Activated B cell treated with CpG ODN at 0.5 μM for 24 hours (primary cell): Measurements from ENCODE around the gene WDR38. TPM values are rescaled to one million over a fixed set of nuclear protein-coding genes. Genes with fewer than 3 reads are reported as not detected.

Source experiments
- ATAC-seq: fragments of 200-7000 bp; cut with Tn5 transposase; one replicate; pipeline ENCODE4 v1.10.0; 2021; ENCODE audit warnings: low read depth, mild to moderate bottlenecking, moderate library complexity
- CTCF ChIA-PET: fragments of 350-600 bp; sonication (Branson Sonifier 250); formaldehyde crosslinking; loops from one replicate; lab custom pipeline; 2021; ENCODE audit warnings: antibody characterized with exemption; lab: Charles Lee
- POLR2A ChIA-PET: fragments of 350-600 bp; sonication (Branson Sonifier 250); formaldehyde crosslinking; loops from one replicate; lab custom pipeline; 2021; ENCODE audit warnings: antibody characterized with exemption; lab: Charles Lee
- DNase-seq: peaks from one replicate; pipeline ENCODE4 v3.0.0; 2022
- H3K27ac Mint-ChIP-seq: one replicate; pipeline ENCODE4 v1.8.0; 2020; ENCODE audit warnings: mixed read lengths
- H3K27me3 Mint-ChIP-seq: one replicate; pipeline ENCODE4 v1.8.0; 2021; ENCODE audit warnings: mixed read lengths
- H3K36me3 Mint-ChIP-seq: one replicate; pipeline ENCODE4 v1.8.0; 2021; ENCODE audit warnings: low read depth, mixed read lengths
- H3K4me1 Mint-ChIP-seq: one replicate; pipeline ENCODE4 v1.8.0; 2021; ENCODE audit warnings: mixed read lengths
- H3K4me3 Mint-ChIP-seq: one replicate; pipeline ENCODE4 v1.8.0; 2020; ENCODE audit warnings: mild to moderate bottlenecking, mixed read lengths
- H3K9me3 Mint-ChIP-seq: one replicate; pipeline ENCODE4 v1.8.0; 2020; ENCODE audit warnings: mixed read lengths
- CTCF ChIP-seq: fragments of 200-600 bp; IDR thresholded peaks from one replicate; pipeline ENCODE4 v1.8.0; 2022; ENCODE audit warnings: antibody characterized with exemption, mild to moderate bottlenecking
- intact Hi-C: fragments of 100-400 bp; cut with micrococcal nuclease; formaldehyde crosslinking; loops from one replicate; pipeline ENCODE4 v1.15.1; 2024
- total RNA-seq: library from RNA; stranded (reverse); gene quantifications from 2 replicates; pipeline ENCODE4 v1.2.3, GENCODE V29; 2022

WDR38 gene
- total RNA-seq, 1 donor from 2014 or later: not detected

- Mint-ChIP-seq H3K36me3 (peaks cover 73% of the 10 kb centered on the region), H3K4me1 (peaks cover 12% of the 10 kb centered on the region), H3K9me3 (no peaks in the 10 kb centered on the region), H3K27ac (no peak overlapping the region), H3K4me3 (no peak overlapping the region), H3K27me3 (no peaks in the 10 kb centered on the region)
- CTCF ChIA-PET: interaction anchor here (2.4 kb wide), 1 partner anchor 26 kb away, joined by 8 read pairs; the partner anchor contains the start of gene WDR38
- no peak for TF ChIP-seq CTCF
- intact Hi-C loops: no loop called here
- POLR2A ChIA-PET: interaction anchor here (1.1 to 1.6 kb wide), 4 partner anchors 9 to 18 kb away, joined by 6 to 7 read pairs (median 6); partner anchors contain the start of genes ARPC5L and RPL35
- DNase-seq: no peak
- no peak for ATAC-seq
Observed at GRCh38 chr9:124879226-124879625, 26.0 kb downstream of the WDR38 start.

- DNase-seq (no peak), ATAC-seq (peak; percentile 56)
- Mint-ChIP-seq H3K27me3 (no peaks in the 10 kb centered on the region), H3K4me3 (no peak overlapping the region), H3K27ac (no peak overlapping the region), H3K4me1 (peaks cover 6% of the 10 kb centered on the region), H3K9me3 (no peaks in the 10 kb centered on the region), H3K36me3 (peaks cover 74% of the 10 kb centered on the region)
- CTCF ChIA-PET: interaction anchor here (0.8 to 0.9 kb wide), 2 partner anchors 19 to 28 kb away, joined by 3 to 5 read pairs; partner anchors contain the start of genes ARPC5L, RPL35 and WDR38
- TF ChIP-seq CTCF: no peak
- POLR2A ChIA-PET: interaction anchor here (1.0 to 1.6 kb wide), 2 partner anchors 10 to 12 kb away, joined by 4 to 6 read pairs; no protein-coding TSS in a partner anchor
- intact Hi-C loops: no loop called here
Observed at GRCh38 chr9:124880501-124880900, 27.2 kb downstream of the WDR38 start.

- H3K27me3 Mint-ChIP-seq: no peaks in the 10 kb centered on the region
- ChIA-PET POLR2A (no interaction called here), CTCF (interaction anchor here (0.8 kb wide), 1 partner anchor 28 kb away, joined by 3 read pairs; the partner anchor contains the start of gene WDR38)
- ATAC-seq: no peak
- no peak for DNase-seq
- H3K27ac Mint-ChIP-seq: no peak overlapping the region
- peaks cover 6% of the 10 kb centered on the region for H3K4me1 Mint-ChIP-seq
- intact Hi-C loops: no loop called here
- no peaks in the 10 kb centered on the region for H3K9me3 Mint-ChIP-seq
- no peak overlapping the region for H3K4me3 Mint-ChIP-seq
- H3K36me3 Mint-ChIP-seq: peaks cover 75% of the 10 kb centered on the region
- no peak for TF ChIP-seq CTCF
Observed at GRCh38 chr9:124881138-124881743, 28.0 kb downstream of the WDR38 start.

- H3K9me3 Mint-ChIP-seq: no peaks in the 10 kb centered on the region
- intact Hi-C loops: no loop called here
- H3K27ac Mint-ChIP-seq: no peak overlapping the region
- peaks cover 76% of the 10 kb centered on the region for H3K36me3 Mint-ChIP-seq
- ChIA-PET CTCF (no interaction called here), POLR2A (interaction anchor here (0.6 to 1.2 kb wide), 2 partner anchors 9 to 12 kb away, joined by 3 read pairs; no protein-coding TSS in a partner anchor)
- H3K4me3 Mint-ChIP-seq: no peak overlapping the region
- DNase-seq: no peak
- H3K4me1 Mint-ChIP-seq: peaks cover 6% of the 10 kb centered on the region
- no peak for TF ChIP-seq CTCF
- H3K27me3 Mint-ChIP-seq: no peaks in the 10 kb centered on the region
- no peak for ATAC-seq
Observed at GRCh38 chr9:124882231-124882630, 29.0 kb downstream of the WDR38 start.

GRCh38 chr9:124884376-124884775 is 31.1 kb downstream of the WDR38 start:
- POLR2A ChIA-PET: interaction anchor here (1.8 kb wide), 1 partner anchor 14 kb away, joined by 5 read pairs; no protein-coding TSS in a partner anchor
- Mint-ChIP-seq H3K27me3 (no peaks in the 10 kb centered on the region), H3K27ac (no peak overlapping the region), H3K9me3 (no peaks in the 10 kb centered on the region), H3K4me1 (peaks cover 6% of the 10 kb centered on the region), H3K4me3 (no peak overlapping the region), H3K36me3 (peaks cover 70% of the 10 kb centered on the region)
- TF ChIP-seq CTCF: no peak
- DNase-seq (no peak), ATAC-seq (no peak)
- intact Hi-C loops: no loop called here
- CTCF ChIA-PET: no interaction called here
